Astrocyte of the cerebellum (primary cell): ENCODE results near the gene OR51T1.

ENCODE experiments used
- DNase-seq: peaks from one replicate; pipeline ENCODE4 v3.0.0-alpha.2; 2011; ENCODE audit warnings: low read depth
- H3K4me3 ChIP-seq: 2 replicates; pipeline ENCODE4 v1.5.1; 2011; ENCODE audit warnings: mild to moderate bottlenecking, low read depth, low read length, moderate library complexity
- CTCF ChIP-seq: IDR thresholded peaks from 2 replicates; pipeline ENCODE4 v1.5.1; 2012; ENCODE audit warnings: low read length, low read depth, moderate library complexity, mild to moderate bottlenecking; ENCODE audit errors: missing control alignments
- in situ Hi-C: cut with HindIII; loops from 2 replicates; pipeline ENCODE4 v1.10.0; 2017; ENCODE audit warnings: low sequenced_read_pairs

OR51T1 gene

DNA sequence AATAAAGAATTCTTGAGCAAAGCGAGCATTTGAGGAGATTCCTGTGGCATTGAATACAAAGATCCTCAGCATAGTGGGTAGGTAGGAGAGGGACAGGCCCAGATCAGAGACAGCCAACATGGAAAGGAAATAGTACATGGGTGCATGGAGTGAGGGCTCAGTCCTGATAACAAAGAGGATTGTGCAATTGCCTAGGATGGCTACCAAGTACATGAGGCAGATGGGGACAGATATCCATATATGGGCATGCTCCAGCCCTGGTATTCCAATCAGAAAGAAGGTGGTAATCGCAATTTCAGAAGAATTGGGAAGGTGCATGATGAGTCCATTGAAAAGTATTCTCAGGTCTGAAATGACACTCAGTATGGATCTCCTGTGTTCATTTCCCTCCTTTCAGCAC is 8.6 kb downstream of the OR51T1 start:
- no peak for TF ChIP-seq CTCF
- in situ Hi-C loops, result no loop called here
- H3K4me3 ChIP-seq, result no peak overlapping the region
- no peak for DNase-seq

- in situ Hi-C loops, result no loop called here
- peak; percentile 36 for TF ChIP-seq CTCF
- H3K4me3 ChIP-seq, result no peak overlapping the region
- peak; percentile 91 for DNase-seq
Measured at GRCh38 chr11:4891996-4892640, 10.4 kb downstream of the OR51T1 start.

DNA sequence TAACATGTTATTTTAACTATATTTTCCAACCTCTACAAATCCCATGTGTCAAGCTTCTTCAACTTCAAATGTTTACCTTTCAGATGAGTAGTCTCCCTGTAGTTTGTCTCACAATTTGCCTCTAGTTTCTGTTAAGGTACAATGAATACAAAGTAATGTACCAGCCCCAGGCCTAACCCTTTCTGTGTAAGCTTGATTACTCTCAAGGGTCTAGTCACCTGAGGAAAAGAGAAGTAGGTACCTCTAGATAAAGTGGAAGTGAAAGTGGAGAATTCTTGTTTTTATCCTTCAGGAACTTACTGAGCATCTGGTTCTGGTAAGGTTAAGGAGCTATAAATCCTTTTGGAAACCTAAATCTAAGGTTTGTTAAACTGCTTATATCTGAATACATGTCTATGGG is 21.8 kb downstream of the OR51T1 start, which contains the start of gene OR51A7:
Gene OR51A7 (plus strand): TSS at position 300 of the 400 bp plus-strand sequence. CDS start 3,587 bp downstream, outside the sequence.
- in situ Hi-C loops, result no loop called here
- no peak for TF ChIP-seq CTCF
- H3K4me3 ChIP-seq, result no peak within 1 kb of the TSS
- no peak for DNase-seq

GRCh38 chr11:4916581-4916980 is 34.9 kb downstream of the OR51T1 start:
- in situ Hi-C loops, result no loop called here
- DNase-seq, result no peak
- TF ChIP-seq CTCF, result no peak
- H3K4me3 ChIP-seq, result no peak overlapping the region

- DNase-seq, result no peak
- TF ChIP-seq CTCF, result no peak
- in situ Hi-C loops, result no loop called here
- no peak within 1 kb of the TSS for H3K4me3 ChIP-seq
Measured at GRCh38 chr11:4919250-4919649, 37.5 kb downstream of the OR51T1 start, which contains the start of gene OR51G2. TSS of gene OR51G2 (minus strand) at chr11:4919350. CDS start at chr11:4915663, 3,687 bp downstream.

- no peak for DNase-seq
- no peak overlapping the region for H3K4me3 ChIP-seq
- no peak for TF ChIP-seq CTCF
- in situ Hi-C loops, result no loop called here
Measured at GRCh38 chr11:4921796-4922195, 40.1 kb downstream of the OR51T1 start.
